Stimulated activated naive B cell treated with anti-CD40 and anti-IgM and Interleukin-4, amounts not matched to agents 10 μg/mL and 1 μg/mL and 100 μg/mL, for 72 hours (primary cell): ENCODE measurements around the gene SAFB2.
A peak's percentile ranks its signal among the peaks of the same experiment; 100 is the strongest.

Source experiments
- ATAC-seq, 2 donors: fragments of 150-1000 bp; cut with Tn5 transposase; replicated peaks; 2 replicates each; pipeline ENCODE4 v1.10.0; 2021; ENCODE audit warnings: moderate library complexity in 1 of 2
- DNase-seq: peaks from one replicate; pipeline ENCODE4 v3.0.0; 2021
- H3K27ac Mint-ChIP-seq: one replicate; pipeline ENCODE4 v1.8.0; 2022; ENCODE audit warnings: mild to moderate bottlenecking, mixed read lengths
- H3K27me3 Mint-ChIP-seq, 2 donors: one replicate each; pipeline ENCODE4 v1.8.0; 2022; ENCODE audit warnings: mixed read lengths in 2 of 2
- H3K36me3 Mint-ChIP-seq, 2 donors: one replicate each; pipeline ENCODE4 v1.8.0; 2022; ENCODE audit warnings: mixed read lengths in 2 of 2, mild to moderate bottlenecking in 1 of 2
- H3K4me1 Mint-ChIP-seq, 2 donors: one replicate each; pipeline ENCODE4 v1.8.0; 2022; ENCODE audit warnings: mixed read lengths in 2 of 2, mild to moderate bottlenecking in 1 of 2
- H3K4me3 Mint-ChIP-seq, 2 donors: one replicate each; pipeline ENCODE4 v1.8.0; 2022; ENCODE audit warnings: mild to moderate bottlenecking in 2 of 2, mixed read lengths in 2 of 2, moderate library complexity in 1 of 2
- H3K9me3 Mint-ChIP-seq, 2 donors: one replicate each; pipeline ENCODE4 v1.8.0; 2022; ENCODE audit warnings: mixed read lengths in 2 of 2, mild to moderate bottlenecking in 1 of 2

SAFB2 gene

GRCh38 chr19:5607318-5608275 lies 15.0 kb downstream of the SAFB2 start:
- no peak for DNase-seq
- Mint-ChIP-seq H3K4me3 (no peak overlapping the region), H3K27me3 (no peaks in the 10 kb centered on the region), H3K36me3 (peaks cover 54 to 66% of the 10 kb centered on the region in 2 donors), H3K27ac (peak overlapping the region; percentile 72), H3K9me3 (no peaks in the 10 kb centered on the region), H3K4me1 (peaks cover 5 to 10% of the 10 kb centered on the region in 2 donors)
- ATAC-seq: no peak

GRCh38 chr19:5605362-5605761 lies 17.2 kb downstream of the SAFB2 start:
- Mint-ChIP-seq H3K9me3 (no peaks in the 10 kb centered on the region), H3K4me1 (peaks cover 5 to 12% of the 10 kb centered on the region in 2 donors), H3K4me3 (no peak overlapping the region), H3K27ac (peak overlapping the region; percentile 62), H3K36me3 (peaks cover 61 to 66% of the 10 kb centered on the region in 2 donors), H3K27me3 (no peaks in the 10 kb centered on the region)
- ATAC-seq: no peak
- no peak for DNase-seq

GRCh38 chr19:5603626-5604025 lies 18.9 kb downstream of the SAFB2 start:
- peaks cover 5 to 10% of the 10 kb centered on the region in 2 donors for H3K4me1 Mint-ChIP-seq
- H3K27ac Mint-ChIP-seq: peak overlapping the region; percentile 70
- no peaks in the 10 kb centered on the region for H3K27me3 Mint-ChIP-seq
- H3K4me3 Mint-ChIP-seq: no peak overlapping the region
- no peak for DNase-seq
- peaks cover 66 to 74% of the 10 kb centered on the region in 2 donors for H3K36me3 Mint-ChIP-seq
- H3K9me3 Mint-ChIP-seq: no peaks in the 10 kb centered on the region
- no peak for ATAC-seq

- Mint-ChIP-seq H3K27ac (no peak overlapping the region), H3K4me1 (peaks cover 2 to 10% of the 10 kb centered on the region in 2 donors)
Measured at GRCh38 chr19:5600797-5601196, 21.8 kb downstream of the SAFB2 start.

GRCh38 chr19:5595745-5596144 lies 26.8 kb downstream of the SAFB2 start:
- Mint-ChIP-seq H3K4me3 (no peak overlapping the region), H3K36me3 (peaks cover 49 to 58% of the 10 kb centered on the region in 2 donors), H3K27ac (no peak overlapping the region), H3K9me3 (no peaks in the 10 kb centered on the region), H3K4me1 (peaks cover 0 to 10% of the 10 kb centered on the region in 2 donors), H3K27me3 (no peaks in the 10 kb centered on the region)
- ATAC-seq (no peak), DNase-seq (no peak)

More at GRCh38 chr19:5600797-5601196, 21.8 kb downstream of the SAFB2 start:
- no peak overlapping the region for H3K4me3 Mint-ChIP-seq
- H3K27me3 Mint-ChIP-seq: no peaks in the 10 kb centered on the region
- ATAC-seq (no peak), DNase-seq (no peak)
- H3K9me3 Mint-ChIP-seq: no peaks in the 10 kb centered on the region
- peaks cover 59 to 61% of the 10 kb centered on the region in 2 donors for H3K36me3 Mint-ChIP-seq

GRCh38 chr19:5595129-5595528 lies 27.4 kb downstream of the SAFB2 start:
- Mint-ChIP-seq H3K4me3 (no peak overlapping the region), H3K4me1 (peaks cover 0 to 10% of the 10 kb centered on the region in 2 donors), H3K27me3 (no peaks in the 10 kb centered on the region), H3K9me3 (no peaks in the 10 kb centered on the region), H3K36me3 (peaks cover 48 to 56% of the 10 kb centered on the region in 2 donors), H3K27ac (peak overlapping the region; percentile 3)
- ATAC-seq: no peak
- DNase-seq: no peak

- Mint-ChIP-seq H3K27ac (peak overlapping the region; percentile 65), H3K4me3 (no peak overlapping the region)
Measured at GRCh38 chr19:5594521-5594950, 28.0 kb downstream of the SAFB2 start.

GRCh38 chr19:5593343-5594255 lies 29.0 kb downstream of the SAFB2 start:
- Mint-ChIP-seq H3K36me3 (peaks cover 45 to 55% of the 10 kb centered on the region in 2 donors), H3K27ac (no peak overlapping the region), H3K9me3 (no peaks in the 10 kb centered on the region), H3K4me3 (no peak overlapping the region), H3K4me1 (peaks cover 2 to 10% of the 10 kb centered on the region in 2 donors), H3K27me3 (no peaks in the 10 kb centered on the region)
- no peak for DNase-seq
- no peak for ATAC-seq

More at GRCh38 chr19:5594521-5594950, 28.0 kb downstream of the SAFB2 start:
- DNase-seq: no peak
- Mint-ChIP-seq H3K4me1 (peaks cover 0 to 10% of the 10 kb centered on the region in 2 donors), H3K9me3 (no peaks in the 10 kb centered on the region), H3K27me3 (no peaks in the 10 kb centered on the region), H3K36me3 (peaks cover 46 to 56% of the 10 kb centered on the region in 2 donors)
- no peak for ATAC-seq

- peaks cover 53 to 62% of the 10 kb centered on the region in 2 donors for H3K36me3 Mint-ChIP-seq
- no peaks in the 10 kb centered on the region for H3K27me3 Mint-ChIP-seq
Measured at GRCh38 chr19:5592531-5593342, 29.8 kb downstream of the SAFB2 start.

GRCh38 chr19:5591476-5591875 lies 31.1 kb downstream of the SAFB2 start:
- Mint-ChIP-seq H3K4me1 (peaks cover 6 to 20% of the 10 kb centered on the region in 2 donors), H3K9me3 (no peaks in the 10 kb centered on the region), H3K4me3 (no peak overlapping the region), H3K27ac (no peak overlapping the region), H3K36me3 (peaks cover 60 to 65% of the 10 kb centered on the region in 2 donors), H3K27me3 (no peaks in the 10 kb centered on the region)
- DNase-seq (no peak), ATAC-seq (no peak)

More at GRCh38 chr19:5592531-5593342, 29.8 kb downstream of the SAFB2 start:
- Mint-ChIP-seq H3K9me3 (no peaks in the 10 kb centered on the region), H3K27ac (no peak overlapping the region), H3K4me1 (peaks cover 4 to 14% of the 10 kb centered on the region in 2 donors), H3K4me3 (no peak overlapping the region)
- ATAC-seq (no peak), DNase-seq (no peak)

GRCh38 chr19:5590865-5591154 lies 31.8 kb downstream of the SAFB2 start:
- H3K36me3 Mint-ChIP-seq: peaks cover 59 to 63% of the 10 kb centered on the region in 2 donors
- H3K27me3 Mint-ChIP-seq: no peaks in the 10 kb centered on the region

GRCh38 chr19:5590151-5590864 lies 32.3 kb downstream of the SAFB2 start:
- no peaks in the 10 kb centered on the region for H3K9me3 Mint-ChIP-seq
- peaks cover 59 to 62% of the 10 kb centered on the region in 2 donors for H3K36me3 Mint-ChIP-seq
- no peak overlapping the region for H3K4me3 Mint-ChIP-seq
- H3K27me3 Mint-ChIP-seq: no peaks in the 10 kb centered on the region
- H3K4me1 Mint-ChIP-seq: peaks cover 15 to 29% of the 10 kb centered on the region in 2 donors
- ATAC-seq: no peak
- no peak for DNase-seq
- no peak overlapping the region for H3K27ac Mint-ChIP-seq

More at GRCh38 chr19:5590865-5591154, 31.8 kb downstream of the SAFB2 start:
- H3K4me1 Mint-ChIP-seq: peaks cover 11 to 26% of the 10 kb centered on the region in 2 donors
- H3K27ac Mint-ChIP-seq: no peak overlapping the region
- DNase-seq: no peak
- H3K9me3 Mint-ChIP-seq: no peaks in the 10 kb centered on the region
- no peak overlapping the region for H3K4me3 Mint-ChIP-seq
- no peak for ATAC-seq
